Stimulated activated CD4-positive, alpha-beta T cell treated with anti-CD3 and anti-CD28 coated beads, Interleukin-4, amount 100 ng/mL, for 4 hours (primary cell): Measurements from ENCODE around the gene TMEM98.
"Not testable (repeated sequence)": the region's sequence is repeated elsewhere in the genome, so short reads cannot be mapped to it uniquely, and the experiment has no call there.

ENCODE experiments used
- DNase-seq, 2 experiments: peaks; one replicate each; pipeline ENCODE4 v3.0.0-alpha.2; 2020

The TMEM98 gene

DNA sequence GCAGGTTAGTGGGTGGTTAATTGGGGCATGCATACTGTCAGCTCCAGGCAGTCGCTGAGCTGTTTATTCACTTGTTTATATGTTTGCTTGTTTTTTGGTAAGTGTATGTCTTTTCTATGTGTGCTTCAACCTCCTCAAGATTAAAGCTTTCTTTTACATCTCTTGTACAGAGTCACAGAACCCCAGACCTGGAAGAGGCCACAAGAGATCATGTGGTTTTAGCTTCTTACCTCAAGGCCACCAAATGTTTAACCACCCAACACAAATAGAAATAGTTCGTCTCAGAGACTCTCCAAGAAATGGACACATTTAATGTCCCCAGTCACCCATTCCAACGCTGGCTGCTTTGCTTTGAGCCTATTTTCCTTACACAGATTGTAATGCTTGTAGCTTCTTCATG is 11.8 kb upstream of the TMEM98 start:
- DNase-seq, result no peak

DNA sequence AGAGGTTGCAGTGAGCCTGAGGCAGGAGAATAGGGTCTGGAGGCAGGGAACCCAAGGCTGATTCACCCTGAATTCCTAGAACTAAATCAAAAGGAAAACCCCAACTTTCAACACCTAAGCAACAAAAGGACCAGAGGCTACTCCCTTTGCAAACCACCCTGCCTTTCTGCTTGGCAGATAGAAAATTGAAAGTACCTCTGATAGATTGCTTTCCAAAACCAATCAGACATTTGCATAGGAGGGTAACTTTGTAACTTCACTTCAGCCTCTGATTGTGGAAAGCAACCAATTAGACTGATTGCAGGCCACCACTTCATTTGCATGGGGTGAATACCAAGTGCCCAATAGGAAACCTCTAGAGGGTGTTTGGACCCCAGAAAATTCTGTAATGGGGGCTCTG is 10.9 kb upstream of the TMEM98 start:
- no peak for DNase-seq

DNA sequence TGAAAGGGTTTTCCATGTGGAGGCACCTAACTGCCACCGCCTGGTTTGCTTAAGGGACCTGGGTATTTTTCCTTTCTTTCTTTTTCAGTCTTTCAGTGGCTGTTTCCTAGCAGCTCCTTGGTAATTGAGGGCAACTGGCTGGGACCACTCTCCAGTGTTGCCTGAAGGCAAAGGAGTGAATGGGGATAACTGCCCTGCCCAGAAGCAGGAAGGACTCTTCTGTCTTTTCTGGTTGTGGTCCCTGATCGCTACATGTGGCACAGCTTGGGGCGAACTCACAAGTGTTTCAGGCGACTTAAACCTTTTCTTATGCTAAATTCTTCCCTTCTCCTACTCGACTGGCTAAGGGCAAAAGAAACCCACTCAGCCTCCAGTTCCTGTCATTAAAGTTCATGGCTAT is 10.1 kb upstream of the TMEM98 start:
- DNase-seq, result no peak

DNA sequence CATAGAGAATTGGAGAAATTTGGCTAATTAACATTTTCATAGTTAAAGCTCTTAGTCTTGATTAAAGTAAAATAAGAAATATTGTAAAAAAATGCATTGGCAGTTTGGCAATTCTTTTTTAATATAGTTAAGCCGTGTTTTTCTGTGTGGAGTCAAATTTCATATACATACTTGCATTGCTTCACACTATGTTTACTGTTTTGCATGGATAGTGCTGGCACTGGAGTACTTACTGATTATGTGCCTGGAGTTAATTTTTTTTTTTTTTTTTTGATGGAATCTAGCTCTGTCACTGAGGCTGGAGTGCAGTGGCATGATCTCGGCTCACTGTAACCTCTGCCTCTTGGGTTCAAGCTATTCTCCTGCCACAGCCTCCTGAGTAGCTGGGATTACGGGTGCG is 8.1 kb upstream of the TMEM98 start:
- not testable (repeated sequence) for DNase-seq

DNA sequence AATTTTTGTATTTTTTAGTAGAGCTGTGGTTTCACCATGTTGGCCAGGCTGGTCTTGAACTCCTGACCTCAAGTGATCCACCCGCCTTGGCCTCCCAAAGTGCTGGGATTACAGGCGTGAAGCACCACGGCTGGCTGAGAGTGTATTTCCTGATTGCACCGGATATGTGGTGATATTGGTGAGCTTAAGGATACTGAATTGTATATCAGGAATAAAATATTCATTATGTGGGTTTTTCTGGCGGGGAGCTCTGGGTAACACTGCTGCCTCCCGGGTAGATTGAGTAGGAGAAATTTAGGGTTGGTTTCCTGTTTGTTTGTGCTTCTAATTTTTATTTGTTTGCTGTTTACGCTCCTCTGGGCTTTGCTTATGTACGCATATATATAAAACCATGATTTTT is 7.7 kb upstream of the TMEM98 start:
- no peak for DNase-seq

DNA sequence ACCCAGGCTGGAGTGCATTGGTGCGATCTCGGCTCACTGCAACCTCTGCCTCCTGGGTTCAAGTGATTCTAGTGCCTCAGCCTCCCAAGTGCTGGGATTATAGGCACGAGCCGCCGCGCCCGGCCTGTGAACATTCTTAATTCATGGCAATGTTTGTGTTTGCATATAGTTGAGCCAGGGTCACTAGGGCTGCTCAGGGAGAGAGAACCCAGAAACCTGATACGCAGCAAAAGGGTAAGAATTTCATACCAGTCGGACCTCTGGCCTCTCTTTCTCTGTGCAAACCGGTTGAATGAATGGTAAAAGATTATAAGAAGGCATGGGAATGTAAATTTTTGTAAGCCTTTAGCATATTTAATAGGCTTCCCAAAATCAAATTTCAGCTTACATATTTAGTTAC is 6.9 kb upstream of the TMEM98 start:
- DNase-seq, result no peak

DNA sequence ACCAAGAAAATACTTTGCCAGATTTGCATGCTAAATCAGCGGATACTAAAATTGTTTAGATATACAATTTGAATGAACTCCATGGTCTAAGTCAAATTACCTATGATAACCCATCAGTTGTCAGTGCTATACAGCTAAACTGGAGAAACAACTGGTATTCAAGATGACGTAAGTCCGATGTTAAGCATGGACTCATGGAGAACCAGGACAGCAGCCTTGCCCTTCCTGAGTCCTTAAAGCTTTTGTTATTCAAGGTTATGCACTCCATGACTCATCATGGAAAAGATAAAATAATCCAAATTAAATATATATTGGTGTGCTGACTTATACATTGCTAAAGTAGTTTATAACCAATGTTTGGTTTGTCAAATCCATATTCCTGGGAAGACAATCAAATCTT is 4.0 kb upstream of the TMEM98 start:
- DNase-seq, result not testable (repeated sequence)

DNA sequence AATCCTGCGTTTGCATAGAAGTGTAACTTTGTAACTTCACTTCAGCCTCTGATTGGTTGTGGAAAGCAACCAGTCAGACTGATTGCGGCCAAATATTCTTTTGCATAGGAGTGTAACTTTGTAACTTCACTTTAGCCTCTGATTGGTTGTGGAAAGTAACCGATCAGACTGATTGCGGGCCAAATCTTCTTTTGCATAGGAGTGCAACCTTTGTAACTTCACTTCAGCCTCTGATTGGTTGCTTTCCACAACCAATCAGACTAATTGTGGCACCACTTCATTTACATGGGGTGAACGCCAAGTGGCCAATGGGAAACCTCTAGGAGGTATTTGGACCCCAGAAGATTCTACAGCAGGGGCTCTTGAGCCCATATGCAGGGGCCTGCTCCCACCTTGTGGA is 1.8 kb upstream of the TMEM98 start:
- DNase-seq, result no peak

DNA sequence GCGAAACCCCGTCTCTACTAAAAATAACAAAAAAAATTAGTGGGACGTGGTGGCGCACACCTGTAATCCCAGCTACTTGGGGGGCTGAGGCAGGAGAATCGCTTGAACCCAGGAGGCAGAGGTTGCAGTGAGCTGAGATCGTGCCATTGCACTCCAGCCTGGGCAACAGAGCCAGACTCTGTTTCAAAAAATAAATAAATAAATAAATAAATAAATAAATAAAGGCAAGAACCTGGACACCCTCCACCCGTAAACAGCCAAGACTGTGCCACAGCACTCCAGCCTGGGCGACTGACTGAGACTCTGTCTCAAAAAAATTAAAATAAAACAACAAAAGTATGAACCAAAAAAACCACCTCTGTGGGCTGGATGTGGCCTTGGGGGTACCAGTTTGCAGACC is 1.2 kb upstream of the TMEM98 start:
- DNase-seq, result not testable (repeated sequence)

DNA sequence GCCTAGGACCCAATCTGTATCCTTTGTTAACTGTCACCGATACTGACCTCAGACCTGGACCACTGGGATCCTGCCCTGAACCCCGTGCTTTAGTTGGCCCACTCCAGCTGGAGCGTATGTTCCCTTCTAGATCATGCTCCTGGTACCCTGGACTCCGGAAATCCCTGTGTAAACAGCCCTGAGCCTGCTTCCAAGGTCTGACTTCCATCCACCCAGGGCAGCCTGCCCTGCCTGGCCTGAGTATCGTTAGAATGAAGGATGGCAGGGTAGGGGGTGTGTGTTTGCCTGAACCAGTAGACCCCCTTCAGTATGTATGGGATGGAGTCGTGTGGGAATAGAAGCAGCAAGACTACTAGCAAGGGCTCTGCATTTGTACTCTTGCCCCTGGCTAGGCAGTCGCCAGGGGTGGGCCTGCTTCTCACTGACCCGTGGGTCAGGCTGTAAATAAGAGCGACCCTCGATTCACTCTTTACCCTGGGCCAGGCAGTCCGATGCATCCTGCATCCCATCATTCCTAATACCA is 691 bp upstream of the TMEM98 start:
- DNase-seq, result no peak

DNA sequence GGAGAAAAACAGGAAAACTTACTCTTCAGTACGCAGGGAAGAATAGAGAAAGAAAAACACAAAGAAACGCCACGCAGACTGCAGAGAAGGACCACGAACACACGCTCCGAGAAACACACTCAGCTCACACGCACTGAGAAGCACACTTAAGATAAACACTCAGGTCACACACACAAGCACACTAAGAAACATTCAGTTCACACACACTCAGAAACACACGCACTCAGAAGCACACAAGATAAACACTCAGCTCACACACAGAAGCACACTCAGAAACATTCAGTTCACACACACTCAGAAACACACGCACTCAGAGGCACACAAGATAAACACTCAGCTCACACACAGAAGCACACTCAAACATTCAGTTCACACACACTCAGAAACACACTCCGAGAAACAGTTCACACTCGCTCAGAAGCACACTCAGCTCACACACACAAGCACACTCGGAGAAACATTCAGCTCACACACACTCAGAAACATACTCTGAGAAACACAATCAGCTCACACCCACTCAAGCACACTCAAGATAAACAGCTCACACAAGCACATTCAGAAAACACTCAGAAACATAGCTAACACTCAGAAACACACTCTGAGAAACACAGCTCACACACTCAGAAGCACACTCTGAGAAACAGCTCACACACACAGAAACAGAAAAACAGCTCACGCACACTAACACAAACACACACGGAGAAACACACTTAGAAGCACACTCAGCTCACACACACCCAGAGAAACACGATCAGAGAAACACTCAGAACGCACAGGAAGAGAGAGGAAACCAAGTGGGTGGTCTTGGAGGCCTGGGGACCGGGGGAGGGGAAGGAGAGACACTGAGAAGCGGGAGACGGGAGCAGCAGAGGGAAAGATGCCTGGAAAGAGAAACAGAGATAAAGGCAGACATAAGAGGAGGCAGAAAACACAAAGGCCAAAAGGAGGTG is 908 bp downstream of the TMEM98 start:
- no peak for DNase-seq

DNA sequence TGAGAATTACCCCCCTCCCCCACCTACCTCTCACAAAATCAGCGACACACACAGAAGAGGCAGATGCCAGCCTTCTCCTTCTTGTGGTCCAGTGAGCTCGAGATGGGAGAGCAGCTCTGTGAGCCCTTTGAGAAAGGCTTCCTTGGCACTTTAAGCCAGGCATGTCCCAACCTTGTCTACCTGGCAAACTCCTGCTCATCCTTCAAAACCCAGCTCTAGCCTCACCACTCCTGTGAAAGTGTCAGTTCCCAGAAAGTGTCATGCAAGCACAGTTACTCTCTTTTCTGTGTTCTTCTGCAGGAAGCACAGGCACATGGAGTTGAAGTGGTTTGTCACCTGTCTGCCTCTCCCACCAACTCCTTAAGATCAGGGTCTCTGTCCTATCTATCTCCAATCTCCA is 1.6 kb downstream of the TMEM98 start:
- DNase-seq, result no peak

DNA sequence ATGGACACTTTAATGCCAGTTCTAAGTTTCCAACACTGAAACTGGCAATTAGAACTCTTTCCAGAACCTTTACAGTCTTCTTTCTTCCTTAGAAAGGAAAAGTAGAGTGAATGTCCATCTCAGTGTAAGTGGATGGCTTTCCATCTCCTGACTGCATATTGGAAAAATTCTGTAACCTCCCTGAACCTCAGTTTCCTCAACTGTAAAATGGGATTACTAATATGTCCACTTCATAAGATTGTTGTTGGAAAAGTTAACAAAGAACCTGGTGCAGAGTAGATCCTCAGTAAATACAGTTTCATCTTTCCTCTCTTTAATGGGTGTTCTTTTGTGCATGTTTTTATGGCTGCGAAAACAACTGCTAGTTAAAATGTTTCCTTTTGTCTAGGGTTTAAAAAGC is 2.6 kb downstream of the TMEM98 start:
- DNase-seq, result no peak

DNA sequence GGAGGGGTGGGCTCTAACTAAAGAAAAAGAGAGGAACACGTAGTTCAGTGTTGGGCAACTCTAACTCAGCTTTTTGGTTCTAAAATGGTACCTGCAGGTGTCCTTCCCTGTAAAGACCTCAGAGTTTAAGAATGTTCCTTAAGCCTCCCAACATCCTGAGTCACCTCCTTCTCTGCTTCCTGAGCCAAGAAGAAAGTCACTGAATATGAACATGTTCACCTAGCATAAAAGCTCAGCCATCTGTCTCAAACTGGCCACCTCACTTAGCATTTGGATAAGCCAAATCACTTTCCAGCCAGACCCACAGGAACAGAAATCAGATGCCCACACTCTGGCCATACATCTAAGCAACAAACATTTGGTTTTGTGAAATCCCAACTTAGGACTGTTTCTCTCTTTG is 3.7 kb downstream of the TMEM98 start:
- no peak for DNase-seq

DNA sequence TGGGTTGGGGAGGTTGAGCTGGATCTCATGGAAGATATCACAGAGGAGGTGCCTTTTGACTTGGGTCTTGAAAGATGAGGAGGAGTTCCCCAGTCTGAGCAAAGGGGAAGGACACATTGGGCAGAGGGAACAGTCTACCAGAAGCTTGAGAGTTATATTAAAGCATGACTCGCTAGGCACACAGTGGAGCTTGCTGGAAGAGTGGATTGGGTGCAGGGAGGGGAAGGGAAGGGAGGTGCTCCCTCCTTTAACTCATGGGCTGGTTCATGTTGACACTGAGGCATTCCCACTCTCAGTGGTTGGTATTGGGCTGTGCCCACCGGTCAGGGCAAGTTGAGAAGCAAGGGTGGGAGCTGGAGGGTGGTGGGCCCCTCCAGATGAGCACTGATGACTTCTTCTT is 5.9 kb downstream of the TMEM98 start:
- DNase-seq, result no peak

DNA sequence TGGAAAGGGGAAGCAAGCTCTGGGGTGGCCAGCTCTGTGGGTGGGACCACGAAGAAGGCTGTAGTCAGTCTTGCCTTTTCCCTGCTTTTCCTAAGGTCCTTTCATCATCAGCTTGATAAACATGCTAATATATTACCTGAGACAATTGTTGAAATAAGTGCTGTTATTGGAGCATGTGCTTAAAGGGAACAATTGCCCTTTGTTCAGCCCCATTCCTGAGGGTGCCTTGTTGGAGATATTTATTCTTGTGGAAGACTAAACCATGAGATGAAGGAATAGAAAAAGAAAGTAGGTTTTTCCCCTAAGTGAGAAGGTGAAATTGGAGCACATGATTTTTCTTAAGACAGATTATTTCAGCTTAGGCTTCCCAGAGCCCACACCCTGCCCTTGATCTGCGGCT is 7.8 kb downstream of the TMEM98 start:
- DNase-seq, result no peak

DNA sequence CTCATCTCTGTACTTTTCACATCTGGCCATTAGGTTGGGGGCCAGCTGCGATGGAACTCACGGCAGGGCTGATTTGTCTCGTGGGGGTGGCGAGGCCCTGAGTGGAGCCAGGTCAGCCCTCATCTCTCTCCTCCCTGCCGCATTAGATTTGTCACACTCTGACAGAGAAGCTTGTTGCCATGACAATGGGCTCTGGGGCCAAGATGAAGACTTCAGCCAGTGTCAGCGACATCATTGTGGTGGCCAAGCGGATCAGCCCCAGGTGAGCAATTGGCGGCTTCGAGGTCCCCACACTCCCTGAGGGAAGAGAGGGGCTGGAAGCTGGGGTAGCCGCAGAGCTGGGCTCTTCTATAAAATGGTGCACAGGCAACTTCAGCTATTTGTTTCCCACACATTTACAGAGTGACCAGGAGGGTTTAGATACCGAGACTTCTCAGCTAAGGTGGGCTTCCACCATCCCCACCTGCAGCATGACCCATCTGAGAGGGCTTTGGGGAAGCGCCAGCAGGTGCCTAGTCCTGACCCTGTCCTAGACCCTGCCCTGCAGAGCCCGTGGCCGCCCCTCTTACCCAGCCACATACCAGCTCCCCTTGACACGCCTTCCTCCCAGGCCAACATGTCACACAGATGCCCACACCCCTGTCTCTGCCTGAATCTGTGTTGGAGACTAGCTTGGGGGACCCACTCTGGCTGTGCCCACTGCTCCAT is 8.4 kb downstream of the TMEM98 start:
- DNase-seq, result no peak

DNA sequence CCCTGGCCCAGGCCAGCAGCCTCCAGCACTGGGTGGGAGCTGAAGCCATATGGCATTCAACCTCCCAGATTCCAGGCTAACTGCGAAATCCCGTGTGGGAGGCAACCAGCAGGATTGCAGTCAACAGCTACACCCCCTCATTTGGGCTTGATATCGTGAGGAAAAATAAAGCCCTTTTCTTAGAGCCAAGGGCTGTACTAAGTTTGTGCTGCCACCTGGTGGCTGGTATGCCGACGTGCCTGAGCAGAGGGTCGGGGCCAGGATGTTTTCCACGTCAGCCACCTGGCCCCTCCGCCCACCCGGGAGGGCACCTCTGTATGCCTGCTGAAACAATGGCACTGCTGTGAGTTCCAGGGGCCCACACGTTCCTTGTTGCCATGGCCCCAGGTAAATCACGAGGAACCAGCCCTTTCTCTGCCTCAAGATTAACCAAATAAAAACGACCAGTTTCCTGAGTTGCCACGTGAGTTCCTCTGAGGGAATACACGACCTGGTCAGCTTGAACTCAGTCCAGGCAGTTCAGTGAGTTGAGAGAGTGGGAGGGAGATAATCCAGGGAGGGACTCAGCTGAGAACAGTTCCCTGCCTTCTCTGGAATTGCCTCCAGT is 9.0 kb downstream of the TMEM98 start:
- peak; percentile 57 to 63 for DNase-seq

DNA sequence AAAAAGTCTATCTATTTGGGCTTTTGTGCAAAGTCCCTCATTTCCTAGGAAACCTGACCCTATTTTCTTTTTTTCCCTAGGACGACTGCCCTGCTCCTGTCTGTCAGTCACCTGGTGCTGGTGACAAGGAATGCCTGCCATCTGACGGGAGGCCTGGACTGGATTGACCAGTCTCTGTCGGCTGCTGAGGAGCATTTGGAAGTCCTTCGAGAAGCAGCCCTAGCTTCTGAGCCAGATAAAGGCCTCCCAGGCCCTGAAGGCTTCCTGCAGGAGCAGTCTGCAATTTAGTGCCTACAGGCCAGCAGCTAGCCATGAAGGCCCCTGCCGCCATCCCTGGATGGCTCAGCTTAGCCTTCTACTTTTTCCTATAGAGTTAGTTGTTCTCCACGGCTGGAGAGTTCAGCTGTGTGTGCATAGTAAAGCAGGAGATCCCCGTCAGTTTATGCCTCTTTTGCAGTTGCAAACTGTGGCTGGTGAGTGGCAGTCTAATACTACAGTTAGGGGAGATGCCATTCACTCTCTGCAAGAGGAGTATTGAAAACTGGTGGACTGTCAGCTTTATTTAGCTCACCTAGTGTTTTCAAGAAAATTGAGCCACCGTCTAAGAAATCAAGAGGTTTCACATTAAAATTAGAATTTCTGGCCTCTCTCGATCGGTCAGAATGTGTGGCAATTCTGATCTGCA is 12.9 kb downstream of the TMEM98 start:
- DNase-seq, result no peak

DNA sequence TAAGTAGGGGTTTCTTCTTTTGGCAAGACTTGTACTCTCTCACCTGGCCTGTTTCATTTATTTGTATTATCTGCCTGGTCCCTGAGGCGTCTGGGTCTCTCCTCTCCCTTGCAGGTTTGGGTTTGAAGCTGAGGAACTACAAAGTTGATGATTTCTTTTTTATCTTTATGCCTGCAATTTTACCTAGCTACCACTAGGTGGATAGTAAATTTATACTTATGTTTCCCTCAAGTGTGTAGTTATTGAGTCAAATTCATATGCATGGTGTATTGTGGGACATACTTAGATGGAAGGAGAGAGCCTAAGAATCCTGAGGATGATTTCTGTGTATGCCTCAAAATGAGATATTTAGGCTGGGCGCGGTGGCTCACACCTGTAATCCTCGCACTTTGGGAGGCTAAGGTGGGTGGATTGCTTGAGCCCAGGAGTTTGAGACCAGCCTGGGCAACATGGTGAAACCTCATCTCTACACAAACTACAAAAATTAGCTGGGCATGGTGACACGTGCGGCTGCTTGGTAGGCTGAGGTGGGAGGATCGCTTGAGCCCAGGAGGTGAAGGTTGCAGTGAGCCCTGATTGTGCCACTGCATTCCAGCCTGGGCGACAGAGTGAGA is 13.6 kb downstream of the TMEM98 start:
- no peak for DNase-seq

DNA sequence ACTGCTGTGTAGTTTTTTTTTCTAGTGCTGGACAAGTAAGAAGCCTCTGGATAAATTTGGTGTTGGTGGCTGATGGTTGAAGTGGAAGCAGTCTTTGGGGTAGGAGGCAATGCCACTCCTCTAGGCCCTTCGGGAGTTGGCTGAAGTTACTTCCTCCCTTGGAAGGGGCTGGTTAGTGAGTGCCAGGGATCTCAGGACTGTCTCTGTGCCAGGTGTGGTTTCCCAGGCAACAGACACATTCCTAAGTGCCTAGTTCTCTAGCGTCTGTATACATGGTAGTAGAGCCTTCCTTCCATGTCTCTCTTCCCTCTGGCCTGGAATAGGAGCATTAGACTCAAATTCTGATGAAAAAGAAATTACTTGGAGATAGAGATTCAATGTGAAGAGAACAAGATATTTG is 15.3 kb downstream of the TMEM98 start:
- DNase-seq, result no peak

DNA sequence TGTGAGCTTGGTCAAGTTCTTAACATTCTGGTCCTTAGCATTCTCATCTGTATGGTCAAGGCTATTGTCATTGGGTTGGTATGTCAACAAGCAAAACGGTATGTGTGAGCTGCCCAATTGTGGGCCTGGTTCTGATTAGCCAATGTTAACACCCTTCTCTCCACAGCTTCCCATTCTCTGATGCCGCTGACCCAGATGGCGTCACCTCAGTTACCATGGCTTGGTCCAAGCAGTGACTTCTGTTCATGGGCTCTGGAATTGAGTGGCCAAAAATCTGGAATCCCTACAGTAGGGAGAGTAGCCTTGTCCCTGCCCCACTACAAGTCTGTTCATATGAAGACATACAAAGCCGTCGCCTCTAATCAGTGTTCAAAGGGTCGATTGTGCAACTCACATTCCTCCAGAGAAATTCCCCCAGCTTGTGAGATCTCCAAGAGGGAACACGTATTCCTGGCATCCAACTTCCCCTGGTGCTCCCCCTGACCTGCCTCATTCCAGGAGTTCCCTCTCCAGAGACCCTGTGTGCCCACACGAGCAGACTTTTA is 15.8 kb downstream of the TMEM98 start:
- no peak for DNase-seq
